Dermis blood vessel endothelial cell (primary cell): Measurements from ENCODE around the gene SPON1. TPM values are rescaled to one million over a fixed set of nuclear protein-coding genes. Genes with fewer than 3 reads are reported as not detected.
"Not testable (repeated sequence)": the region's sequence is repeated elsewhere in the genome, so short reads cannot be mapped to it uniquely, and the experiment has no call there.

Experiments used
- DNase-seq: peaks from one replicate; pipeline ENCODE4 v3.0.0; 2010
- total RNA-seq: library from RNA; depleted of rRNA; stranded (reverse); fragments of >200 nt; gene quantifications from 2 replicates; pipeline ENCODE4 v1.2.3, GENCODE V29; 2014

The SPON1 gene
- total RNA-seq, 1 donor from 2014 or later: 0.17 TPM

- DNase-seq: no peak
Observed at GRCh38 chr11:14132312-14132711, 169.8 kb downstream of the SPON1 start.

DNA sequence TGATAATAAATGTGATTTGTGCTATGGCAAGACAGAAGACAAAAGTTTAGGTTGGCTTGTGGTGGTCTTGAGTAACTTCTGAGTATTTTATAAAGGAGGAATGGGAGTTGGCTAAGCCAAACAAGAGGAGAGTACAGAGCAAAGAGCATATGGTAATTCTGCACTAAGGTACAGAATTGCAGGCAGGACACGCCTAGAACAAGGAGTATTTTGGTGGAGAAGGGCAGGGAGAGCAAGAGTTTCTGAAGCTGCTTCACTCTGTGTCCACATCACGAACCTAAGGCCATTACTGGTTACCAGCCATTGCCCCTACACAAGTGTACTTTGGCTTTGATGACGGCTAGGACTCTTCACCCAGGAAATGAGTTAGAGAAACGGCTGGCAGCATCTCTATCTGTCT, 170.9 kb downstream of the SPON1 start:
- DNase-seq: no peak

DNA sequence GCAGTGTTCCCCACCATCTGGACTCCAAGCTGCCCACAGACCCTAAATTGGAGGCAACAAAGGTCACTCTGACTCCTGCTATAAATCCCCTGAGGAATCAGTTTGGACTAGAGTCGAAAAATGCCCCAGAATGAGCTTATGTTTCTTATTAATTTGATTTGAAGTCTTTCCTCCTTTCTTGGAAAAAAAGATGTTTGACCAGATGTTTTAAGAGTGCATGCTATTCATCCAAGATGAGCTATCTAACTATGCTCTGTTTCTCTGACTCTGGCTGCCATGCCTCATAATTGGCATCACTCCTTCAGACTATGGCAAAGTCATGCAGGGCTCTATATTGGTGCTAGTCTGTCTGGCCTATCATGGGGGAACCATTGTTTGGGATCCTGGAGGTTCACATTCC, 174.0 kb downstream of the SPON1 start:
- no peak for DNase-seq

GRCh38 chr11:14137284-14137683, 174.8 kb downstream of the SPON1 start:
- DNase-seq: no peak

- no peak for DNase-seq
Observed at GRCh38 chr11:14140991-14141390, 178.5 kb downstream of the SPON1 start.

GRCh38 chr11:14141676-14142075, 179.2 kb downstream of the SPON1 start:
- DNase-seq: no peak

DNA sequence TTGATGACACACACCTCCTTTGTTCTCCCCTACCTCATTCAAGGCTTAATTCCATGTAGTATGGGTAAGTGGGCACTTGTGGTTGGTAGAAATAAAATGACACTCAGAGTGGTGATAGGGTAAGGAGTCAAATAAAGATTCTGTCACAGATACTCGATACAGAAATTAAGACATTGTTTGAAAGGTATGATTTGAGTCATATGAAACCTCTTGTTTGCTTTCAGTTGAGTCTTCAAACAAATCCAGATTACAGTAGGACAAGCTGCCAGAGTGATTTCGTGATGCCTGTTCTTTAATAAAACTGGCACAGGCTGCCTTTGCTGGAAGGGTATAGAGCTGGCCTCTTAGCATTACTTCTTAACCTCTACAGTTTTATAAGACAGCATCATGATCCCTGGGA, 182.4 kb downstream of the SPON1 start:
- no peak for DNase-seq

- peak; percentile 51 for DNase-seq
Observed at GRCh38 chr11:14148653-14149273, 186.2 kb downstream of the SPON1 start.

DNA sequence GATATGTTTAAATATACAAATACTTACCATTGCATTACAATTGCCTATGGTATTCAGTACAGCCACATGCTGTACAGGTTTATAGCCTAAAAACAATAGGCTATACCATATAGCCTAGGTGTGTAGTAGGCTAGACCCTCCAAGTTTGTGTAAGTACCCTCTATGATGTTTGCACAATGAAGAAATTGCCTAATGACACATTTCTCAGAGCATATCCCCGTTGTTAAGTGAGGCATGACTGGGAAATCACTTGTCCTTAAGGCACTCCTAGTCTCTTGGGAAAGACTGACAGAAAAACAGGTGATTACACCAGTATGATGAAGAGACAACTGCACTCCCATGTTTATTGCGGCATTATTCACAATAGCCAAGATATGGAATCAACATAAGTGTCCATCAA, 187.2 kb downstream of the SPON1 start:
- DNase-seq: no peak

DNA sequence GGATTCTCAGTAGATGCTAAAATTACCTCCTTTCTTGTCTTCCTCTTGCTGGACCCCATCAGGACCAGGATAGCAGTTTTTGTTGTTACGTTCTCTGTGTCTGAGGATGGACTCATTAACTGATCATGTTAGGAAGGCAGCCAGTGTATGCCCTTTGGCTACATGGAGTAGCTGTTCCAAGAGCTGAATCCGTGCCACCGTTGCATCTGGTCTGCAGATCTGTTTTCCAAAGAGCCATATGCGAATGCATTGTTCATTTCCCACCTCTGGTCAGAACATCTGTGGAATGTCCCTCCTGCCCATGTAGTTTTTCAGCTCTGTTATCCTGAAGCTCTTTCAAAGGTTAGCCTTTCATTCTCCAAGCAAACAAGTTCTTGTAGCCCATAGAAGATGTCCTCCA, 188.4 kb downstream of the SPON1 start:
- no peak for DNase-seq

DNA sequence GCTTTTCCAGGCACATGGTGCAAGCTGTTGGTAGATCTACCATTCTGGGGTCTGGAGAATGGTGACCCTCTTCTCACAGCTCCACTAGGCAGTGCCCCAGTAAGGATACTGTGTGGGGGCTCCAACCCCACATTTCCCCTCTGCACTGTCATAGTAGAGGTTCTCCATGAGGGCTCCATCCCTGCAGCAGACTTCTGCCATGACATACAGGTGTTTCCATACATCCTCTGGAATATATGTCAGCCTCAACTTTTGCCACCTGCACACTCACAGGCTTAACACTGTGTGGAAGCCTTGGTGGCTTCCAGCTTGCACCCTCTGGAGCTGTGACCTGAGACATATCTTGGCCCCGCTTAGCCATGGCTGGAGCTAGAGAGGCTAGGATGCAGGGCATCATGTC, 191.6 kb downstream of the SPON1 start:
- not testable (repeated sequence) for DNase-seq

DNA sequence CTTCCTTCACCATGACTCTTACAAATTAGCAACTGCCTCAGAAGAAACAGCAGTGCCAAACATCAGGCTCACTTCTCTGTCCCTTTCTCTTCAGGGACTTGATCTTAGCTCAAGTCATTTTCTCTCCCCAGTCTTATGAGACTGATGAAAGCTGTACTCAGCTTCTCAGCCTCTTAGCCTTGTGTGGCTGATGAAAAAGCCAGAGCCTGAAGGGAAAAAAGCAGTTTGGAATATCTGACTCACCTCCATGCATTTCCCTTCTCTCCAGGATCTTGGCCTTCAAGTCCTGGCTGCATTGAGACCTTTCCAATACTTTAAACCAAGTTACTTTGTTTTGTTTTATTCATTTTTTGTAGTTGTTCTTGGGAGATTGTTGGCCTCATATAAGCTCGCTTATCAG, 195.9 kb downstream of the SPON1 start:
- DNase-seq: no peak

DNA sequence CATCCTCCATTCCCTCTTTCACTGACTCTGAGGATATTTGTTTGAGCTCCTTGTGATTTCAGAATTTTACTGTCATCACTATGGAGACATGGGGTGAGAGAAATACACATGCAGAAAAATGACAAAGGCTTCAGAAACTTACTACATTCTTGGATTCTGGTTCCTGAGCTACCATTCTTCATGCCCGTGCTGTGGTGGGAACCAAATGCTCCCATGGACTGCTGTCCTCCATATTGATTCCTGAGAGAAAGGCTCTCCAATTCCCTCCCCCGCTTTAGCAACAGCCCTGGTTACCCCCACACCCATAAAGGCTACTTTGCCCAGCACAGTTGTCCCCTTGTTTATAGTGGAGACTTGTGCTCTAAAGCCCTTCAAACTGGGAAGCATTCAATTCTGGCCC, 201.1 kb downstream of the SPON1 start:
- DNase-seq: no peak

DNA sequence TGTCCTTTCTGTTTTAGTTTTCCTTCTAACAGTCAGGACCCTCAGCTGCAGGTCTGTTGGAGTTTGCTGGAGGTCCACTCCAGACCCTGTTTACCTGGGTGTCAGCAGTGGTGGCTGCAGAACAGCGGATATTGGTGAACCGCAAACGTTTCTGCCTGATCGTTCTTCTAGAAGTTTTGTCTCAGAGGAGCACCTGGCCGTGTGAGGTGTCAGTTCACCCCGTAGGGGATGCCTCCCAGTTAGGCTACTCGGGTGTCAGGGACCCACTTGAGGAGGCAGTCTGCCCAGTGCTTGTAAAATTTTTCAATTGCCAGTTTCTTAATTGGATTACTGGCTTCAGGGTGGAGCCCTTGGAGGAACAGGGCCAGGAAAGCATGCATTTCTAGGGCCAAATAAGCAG, 211.2 kb downstream of the SPON1 start:
- DNase-seq: not testable (repeated sequence)

GRCh38 chr11:14179116-14179820, 216.7 kb downstream of the SPON1 start:
- DNase-seq: no peak

- DNase-seq: no peak
Observed at GRCh38 chr11:14181121-14181520, 218.6 kb downstream of the SPON1 start.

- DNase-seq: no peak
Observed at GRCh38 chr11:14182833-14183364, 220.4 kb downstream of the SPON1 start.

DNA sequence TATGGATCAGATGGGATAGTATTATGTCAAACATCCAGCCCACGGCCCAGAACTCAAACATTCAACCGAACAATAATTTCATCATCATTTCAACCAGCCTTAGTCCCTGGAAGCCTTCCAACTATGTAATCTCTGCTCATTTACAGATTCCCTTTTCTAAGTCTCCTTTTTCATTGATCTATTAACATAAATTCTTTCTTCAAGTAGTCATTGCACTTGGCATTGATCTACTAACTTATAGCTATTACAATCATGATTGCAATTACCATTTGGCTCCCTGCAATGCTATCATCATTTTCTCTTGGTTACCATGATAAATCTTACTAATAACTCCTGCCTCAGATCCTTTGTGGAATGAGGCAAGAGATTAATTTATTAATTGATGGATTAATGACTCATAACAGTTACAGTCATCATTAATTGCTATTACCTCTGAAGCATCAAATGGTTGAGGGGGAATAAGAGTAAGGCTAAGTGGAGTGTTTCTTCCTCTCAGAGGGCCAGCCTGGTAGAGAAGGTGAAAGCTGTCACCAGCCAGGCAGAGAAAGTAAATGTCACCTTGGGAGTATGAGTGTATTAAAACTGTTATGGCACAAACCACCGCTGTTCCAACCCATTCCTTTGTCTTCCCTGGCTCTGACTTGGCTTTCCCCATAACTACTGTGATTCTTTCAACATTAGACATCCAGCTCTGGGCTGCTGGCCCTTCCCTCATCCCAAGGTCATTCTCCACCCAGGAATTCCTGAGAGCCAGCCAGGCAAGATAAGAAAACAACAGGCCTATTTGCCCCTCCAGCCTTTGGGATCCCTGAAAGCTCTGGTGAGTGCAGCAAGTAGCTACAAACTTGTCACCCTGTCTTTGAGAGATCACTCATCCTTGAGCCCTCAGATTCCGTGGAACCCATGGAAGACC, 221.8 kb downstream of the SPON1 start:
- no peak for DNase-seq

DNA sequence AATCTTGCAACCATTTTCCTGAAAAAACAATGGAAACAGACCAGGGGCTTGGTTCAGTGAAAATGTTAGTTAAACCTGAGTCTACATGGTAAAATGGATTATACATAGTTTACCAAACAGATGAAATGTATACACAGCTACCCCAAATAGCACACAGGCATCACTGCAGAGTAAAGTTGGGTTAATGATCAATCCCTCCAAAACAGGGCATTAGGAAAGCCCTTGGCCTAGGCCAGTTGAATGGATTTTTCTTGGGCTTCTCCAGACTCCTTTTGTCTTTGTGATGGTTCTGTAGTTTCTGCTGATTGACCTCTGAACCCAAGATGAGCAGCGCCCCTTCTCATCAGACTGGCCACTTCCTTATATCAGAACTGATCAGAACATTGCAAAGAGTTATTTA, 222.9 kb downstream of the SPON1 start:
- no peak for DNase-seq

DNA sequence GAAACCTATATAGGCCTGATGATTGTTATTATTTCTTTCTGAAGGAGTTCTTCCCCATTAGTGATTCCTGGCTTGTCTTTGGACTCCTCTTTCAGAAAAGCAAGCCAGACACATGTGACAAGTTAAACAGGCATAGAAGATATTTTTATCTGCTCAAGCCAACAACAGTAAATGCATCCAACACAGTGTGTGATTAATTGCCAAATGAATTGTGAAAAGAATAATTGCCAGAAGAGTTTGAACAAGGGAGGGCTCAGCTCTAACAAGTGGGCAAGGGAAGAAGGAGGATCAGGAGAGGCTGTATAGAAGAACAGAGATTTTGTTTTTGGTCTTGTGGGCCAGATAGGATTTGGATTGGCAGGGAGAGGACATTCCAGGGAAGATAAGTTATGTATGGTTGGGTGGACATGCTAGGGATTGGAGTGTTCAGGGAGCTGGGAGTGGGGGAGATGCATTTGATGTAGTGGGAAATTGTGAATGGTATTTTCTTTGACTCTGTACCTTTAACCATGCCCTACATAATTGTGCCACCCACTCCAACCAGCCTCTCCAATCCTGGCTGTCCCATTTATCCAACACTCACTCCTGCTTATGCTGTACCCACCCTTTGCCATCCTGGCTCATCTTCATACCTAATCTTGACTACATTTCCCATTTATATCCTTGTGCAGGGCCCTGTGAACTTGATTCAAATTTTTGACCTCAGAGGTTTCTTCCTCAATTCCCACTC, 223.7 kb downstream of the SPON1 start:
- DNase-seq: no peak

- DNase-seq: no peak
Observed at GRCh38 chr11:14189874-14190273, 227.4 kb downstream of the SPON1 start.

DNA sequence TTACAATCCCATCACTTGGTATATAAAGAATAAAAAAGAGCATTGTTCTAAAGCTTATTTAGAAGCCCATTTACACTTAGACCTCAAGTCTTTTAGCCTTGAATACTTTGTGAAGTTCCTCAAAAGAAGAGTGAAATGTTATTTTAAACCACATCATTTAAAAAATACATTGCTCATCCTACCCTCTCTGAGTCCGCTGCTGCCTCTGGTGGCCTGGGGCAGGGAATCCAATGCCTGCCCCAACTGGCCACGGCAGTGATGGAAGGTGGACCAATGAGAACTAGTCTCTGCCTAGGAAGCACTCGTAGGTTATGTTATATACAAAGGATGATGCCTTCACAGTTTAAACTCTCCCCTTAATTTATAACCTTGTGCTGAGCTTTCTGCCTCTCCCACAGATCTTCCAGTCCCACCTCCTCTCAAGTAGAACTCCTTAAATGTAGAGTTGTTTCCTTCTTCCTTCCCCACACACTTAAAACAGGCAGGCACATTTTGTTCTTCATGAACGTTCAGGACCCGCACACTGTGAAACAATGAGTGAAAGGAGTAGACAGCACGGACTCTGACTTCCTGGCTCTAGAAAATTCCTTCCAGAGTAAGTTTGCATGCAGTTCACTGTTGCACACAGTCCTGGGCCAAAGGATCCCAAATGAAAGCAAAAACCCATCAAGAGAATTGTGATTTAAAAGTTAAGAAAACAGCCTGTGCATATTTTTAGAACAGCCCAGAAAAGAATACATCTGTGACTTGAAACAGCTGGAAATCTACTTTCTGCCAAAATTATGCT, 228.7 kb downstream of the SPON1 start:
- DNase-seq: no peak
